HG02571 (cell line): Measurements from ENCODE around the gene MAML2.
"Not testable (repeated sequence)": the region's sequence is repeated elsewhere in the genome, so short reads cannot be mapped to it uniquely, and the experiment has no call there.

ENCODE experiments used
- ATAC-seq: cut with Tn5 transposase; IDR thresholded peaks from one replicate; pipeline ENCODE4 v1.9.1; 2021; ENCODE audit warnings: mild to moderate bottlenecking, moderate library complexity; ENCODE audit not compliant: unreplicated experiment

The MAML2 gene

GRCh38 chr11:96272529-96273222, 70.3 kb downstream of the MAML2 start:
- ATAC-seq, result no peak

DNA sequence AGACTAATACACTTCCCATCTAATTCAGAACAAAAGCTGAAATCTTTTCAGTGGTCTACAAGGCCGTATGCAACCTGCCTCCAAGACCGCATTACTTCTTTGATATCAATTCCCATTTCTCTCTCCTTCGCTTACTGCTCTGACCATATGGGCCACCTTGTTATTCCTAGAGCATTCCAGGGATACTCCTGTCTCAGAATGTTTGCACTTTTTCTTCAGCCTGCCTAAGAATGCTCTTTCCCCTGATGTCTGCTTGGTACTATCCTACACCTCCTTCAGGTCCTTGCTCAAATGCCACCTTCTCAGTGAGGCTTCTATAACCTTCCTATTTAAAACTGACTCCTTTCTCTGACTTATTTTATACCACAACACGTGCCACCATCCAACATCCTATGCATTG, 71.2 kb downstream of the MAML2 start:
- no peak for ATAC-seq

GRCh38 chr11:96271352-96271751, 71.6 kb downstream of the MAML2 start:
- ATAC-seq, result not testable (repeated sequence)

DNA sequence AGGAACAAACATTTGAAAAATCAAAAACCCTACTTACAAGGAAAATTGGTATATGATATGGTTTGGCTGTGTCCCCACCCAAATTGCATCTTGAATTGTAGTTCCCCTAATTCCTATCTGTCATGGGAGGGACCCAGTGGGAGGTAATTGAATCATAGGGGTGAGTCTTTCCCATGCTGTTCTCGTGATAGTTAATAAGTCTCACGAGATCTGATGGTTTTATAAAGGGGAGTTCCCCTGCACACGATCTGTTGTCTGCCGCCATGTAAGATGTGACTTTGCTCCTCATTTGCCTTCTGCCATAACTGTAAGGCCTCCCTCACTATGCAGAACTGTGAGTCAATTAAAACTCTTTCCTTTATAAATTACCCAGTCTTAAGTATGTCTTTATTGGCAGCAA, 74.5 kb downstream of the MAML2 start:
- ATAC-seq, result not testable (repeated sequence)

- peak; percentile 96 for ATAC-seq
Observed at GRCh38 chr11:96267496-96268032, 75.4 kb downstream of the MAML2 start.

- ATAC-seq, result no peak
Observed at GRCh38 chr11:96267001-96267495, 75.9 kb downstream of the MAML2 start.

- no peak for ATAC-seq
Observed at GRCh38 chr11:96265972-96266371, 77.0 kb downstream of the MAML2 start.

DNA sequence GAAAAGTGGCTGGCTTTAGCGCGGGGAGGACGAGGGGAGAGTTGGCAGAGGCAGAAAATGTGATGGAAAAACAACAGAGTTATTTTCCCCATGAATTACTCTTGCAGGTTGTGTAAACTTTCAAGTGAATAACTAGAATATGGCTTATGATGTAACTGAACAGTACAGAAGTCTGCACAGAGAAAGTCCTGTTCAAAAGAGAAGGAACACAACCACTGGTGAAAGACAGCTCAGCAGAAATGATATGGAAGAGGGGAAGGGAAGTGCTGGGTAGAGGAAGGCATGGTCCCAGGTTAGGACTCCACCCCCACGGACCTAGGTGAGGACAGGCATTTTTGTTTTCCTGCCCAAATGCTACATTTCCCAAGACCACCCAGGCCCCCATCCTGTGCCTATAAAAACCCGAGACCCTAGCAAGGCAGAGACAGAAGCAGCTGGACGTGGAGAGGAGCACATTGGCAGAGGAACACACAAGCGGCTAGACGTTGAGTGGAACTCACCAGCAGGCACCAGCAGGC, 77.7 kb downstream of the MAML2 start:
- ATAC-seq, result no peak

DNA sequence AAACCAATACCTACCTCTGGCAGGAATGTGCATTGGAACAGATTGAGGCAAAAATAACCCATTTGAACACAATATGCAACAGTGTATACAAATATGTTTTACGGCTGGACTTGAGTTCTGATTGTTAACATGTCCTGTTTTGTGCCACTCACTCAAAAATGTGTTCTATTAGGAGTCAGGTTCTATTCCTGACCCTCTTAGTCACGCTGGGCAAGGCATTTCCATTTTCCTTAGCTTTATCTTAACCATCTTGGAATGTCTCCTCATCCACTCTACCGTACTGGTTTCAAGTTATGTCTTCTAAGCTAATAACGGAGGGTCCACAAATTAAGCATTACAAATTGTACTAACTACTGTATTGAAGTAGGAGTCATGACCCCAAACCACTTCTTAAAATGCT, 78.6 kb downstream of the MAML2 start:
- no peak for ATAC-seq

DNA sequence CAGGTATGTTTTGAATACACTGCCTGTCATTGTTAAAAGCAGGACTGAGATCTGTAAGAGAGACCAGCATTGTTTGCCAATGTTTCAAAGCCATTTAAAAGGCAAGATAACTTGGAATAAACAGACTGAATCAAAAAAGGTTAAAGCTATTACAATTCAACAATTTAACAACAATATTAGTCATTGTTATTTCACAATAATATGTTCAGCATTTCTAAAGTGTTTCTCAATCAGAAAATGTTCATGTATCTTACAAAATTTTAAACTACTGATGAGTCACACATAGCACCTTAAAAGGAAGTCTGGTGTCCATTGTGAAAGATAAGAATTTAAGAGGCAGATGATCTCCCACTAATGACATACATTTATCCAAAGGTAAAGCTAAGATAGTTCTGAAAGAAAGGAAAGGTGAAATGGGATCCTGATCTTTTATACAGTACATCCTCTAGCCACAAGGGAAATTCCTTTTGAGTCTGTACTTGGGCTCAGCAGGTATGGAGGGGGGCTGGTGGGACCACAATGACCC, 79.7 kb downstream of the MAML2 start:
- ATAC-seq, result no peak

- ATAC-seq, result no peak
Observed at GRCh38 chr11:96260532-96260931, 82.5 kb downstream of the MAML2 start.

DNA sequence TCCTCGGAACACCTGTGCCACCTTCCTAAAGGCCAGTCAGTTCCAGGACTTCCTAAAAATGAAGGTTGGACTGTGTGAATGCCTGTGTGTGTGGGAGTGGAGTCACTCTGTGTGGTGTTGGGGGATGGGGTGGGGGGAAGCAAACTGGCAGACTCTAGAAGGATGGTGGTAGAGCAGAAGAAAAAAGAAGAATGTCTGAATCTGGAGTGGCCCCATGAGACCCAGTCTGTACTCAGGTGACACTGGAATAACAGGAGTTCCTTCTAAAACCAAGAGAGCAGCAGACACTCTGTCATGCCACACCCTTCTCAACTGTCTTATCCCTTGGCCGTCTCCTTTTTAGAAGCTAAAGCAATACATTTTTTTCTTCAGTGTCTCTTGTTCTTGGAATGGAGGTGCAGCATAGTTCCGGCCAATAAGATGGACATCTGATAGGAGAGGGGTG, 82.9 kb downstream of the MAML2 start:
- no peak for ATAC-seq

- no peak for ATAC-seq
Observed at GRCh38 chr11:96259134-96259830, 83.7 kb downstream of the MAML2 start.

- ATAC-seq, result peak; percentile 68
Observed at GRCh38 chr11:96257972-96258934, 84.7 kb downstream of the MAML2 start.

DNA sequence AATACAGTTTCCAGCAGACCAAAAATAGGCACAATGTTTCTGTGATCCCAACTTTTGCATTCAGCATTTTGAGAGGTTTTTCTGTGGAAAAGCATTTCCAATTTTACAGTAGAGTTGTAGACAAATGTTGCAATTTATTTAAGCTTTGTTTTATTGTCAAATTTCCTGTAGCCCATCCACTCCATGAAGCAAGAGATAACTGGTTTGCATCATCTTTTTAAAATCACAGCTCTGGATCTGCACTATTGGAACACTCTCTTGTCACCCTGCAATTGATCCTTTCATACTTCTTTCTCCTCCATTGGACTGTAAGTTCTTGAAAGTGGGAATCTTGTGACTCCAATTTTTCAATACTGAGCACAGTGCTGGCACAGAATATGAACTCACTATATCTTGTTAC, 86.0 kb downstream of the MAML2 start:
- ATAC-seq, result no peak

DNA sequence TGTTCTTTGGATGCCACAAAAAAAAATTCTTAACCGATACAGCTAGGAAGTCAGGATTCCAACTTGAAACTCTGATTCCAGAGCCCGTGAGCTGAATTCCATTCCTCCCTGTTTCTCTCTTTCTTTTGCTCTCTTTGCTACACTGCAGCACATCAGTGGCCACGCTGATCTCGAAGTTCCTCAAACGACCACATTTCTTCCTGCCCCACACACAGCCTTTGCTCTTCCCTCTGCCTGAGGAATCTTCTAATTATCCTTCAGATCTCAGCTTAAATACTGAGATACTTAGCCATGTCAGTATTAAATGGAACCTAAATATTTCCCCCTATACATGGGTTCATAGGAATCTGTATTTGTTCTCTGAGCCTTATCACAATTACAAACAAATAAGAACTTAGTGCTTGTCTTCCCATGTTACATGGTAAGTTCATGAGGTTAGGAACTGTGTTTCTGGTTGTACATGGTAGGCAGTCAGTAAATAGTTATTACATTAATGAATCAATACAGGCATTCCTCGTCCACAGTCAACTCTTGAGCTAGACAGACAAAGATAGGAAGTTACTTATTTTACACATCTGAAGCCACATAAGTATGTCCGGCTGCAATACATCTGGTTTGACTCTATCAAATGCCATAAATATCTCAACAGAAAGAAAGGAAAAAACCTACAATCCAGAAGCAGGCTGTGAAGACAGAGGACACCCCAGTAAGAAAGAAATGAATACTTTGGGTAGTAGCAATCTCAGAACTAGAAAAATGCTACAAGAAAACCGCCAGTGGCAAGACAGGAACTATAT, 86.6 kb downstream of the MAML2 start:
- ATAC-seq, result no peak

DNA sequence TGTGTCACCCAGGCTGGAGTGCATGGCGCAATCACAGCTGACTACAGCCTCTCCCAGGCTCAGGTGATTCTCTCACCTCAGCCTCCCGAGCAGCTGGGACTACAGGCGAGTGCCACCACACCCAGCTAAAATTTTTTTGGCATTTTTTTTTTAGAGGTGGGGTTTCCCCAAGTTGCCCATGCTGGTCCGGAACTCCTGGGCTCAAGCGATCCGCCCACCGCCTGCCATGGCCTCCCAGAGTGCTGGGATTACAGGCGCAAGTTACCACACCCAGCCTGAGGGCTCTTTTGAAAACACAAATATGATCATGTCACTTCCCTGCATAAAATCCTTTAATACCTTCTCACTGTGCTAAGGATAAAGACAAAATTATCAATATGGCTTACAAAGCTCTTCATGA, 88.1 kb downstream of the MAML2 start:
- no peak for ATAC-seq

DNA sequence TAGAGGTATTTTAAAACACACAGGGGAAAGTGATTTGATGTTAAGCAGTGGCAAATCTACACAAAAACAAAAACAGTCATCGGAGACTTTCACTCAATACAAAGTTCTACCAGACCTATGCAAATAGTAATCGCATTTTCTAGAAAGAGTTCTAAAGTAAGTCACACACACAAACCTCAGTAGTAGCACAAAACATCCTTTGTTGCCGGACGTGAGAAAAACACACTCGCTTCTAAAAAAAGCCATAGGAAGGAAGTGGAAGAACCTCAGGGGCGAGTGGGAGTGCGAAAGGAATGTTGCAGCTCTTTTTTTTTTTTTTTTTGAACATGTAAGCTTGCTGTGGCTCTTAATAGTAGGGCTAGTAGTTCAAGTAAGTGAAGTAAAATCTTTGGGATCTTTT, 88.9 kb downstream of the MAML2 start:
- ATAC-seq, result peak; percentile 64

DNA sequence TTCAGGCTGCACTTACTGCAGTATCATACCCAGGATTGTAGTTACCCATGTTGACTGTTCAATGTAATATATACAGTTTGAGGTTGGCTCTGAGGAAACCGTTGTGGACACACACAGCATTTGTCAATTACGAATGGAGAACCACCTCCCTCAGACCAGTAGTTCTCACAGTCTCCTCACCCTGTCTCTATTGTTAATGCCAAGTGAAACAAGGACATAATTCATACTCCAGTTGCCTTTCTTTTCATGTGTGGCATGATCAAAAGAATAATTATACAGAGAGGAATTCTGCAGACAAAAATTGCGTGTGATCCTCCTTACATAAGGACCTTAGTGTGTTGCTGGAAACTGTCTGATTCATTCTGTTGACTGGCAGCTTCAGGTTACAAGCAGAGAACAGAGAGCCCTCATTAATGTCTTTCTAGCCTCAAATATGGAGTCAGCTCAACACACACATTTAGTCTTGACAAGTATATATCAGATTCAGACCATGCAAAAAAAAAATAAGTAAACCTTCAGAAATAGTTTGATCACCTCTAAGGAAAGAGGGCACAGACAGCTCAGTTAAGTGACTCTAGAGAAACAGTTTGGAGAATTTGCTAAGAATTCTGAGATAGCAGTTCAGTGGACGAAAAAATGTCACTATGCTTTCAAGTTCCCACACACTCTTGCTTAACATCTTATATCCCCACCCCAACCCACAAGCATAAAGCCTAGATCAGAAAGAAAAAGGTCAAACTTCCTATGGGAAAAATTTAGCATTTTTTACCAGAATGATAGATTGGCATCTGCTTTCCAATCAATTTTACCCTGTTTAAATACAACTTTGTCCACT, 96.1 kb downstream of the MAML2 start:
- ATAC-seq, result no peak
